Suppressor macrophage treated with lipopolysaccharide for 4 hours (primary cell): ENCODE measurements around the gene TTBK1.

Experiments
- DNase-seq: peaks from one replicate; pipeline ENCODE4 v3.0.0-alpha.2; 2020

TTBK1 gene

GRCh38 chr6:43256670-43257366 lies 13.5 kb downstream of the TTBK1 start:
- DNase-seq: no peak

GRCh38 chr6:43257367-43258145 lies 14.3 kb downstream of the TTBK1 start:
- peak; percentile 24 for DNase-seq

DNA sequence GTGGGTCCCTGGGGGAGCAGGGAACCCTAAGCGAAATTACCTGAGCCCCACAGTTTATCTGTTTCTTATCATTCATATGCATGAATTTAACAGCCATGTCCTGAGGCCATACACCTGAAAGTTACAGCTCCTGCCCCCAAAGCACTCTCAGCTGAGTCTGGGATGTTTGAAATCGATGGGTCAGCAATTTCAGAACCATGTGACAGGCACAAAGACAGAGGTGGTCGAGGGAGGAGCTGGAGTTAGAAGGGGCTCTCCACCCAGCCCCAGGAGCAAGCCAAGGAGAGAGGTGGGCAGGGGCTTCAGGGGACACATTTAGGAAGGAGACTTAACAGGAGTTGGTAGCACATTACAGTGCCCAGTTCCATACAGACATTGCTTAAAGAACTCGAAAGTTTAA lies 14.9 kb downstream of the TTBK1 start:
- DNase-seq: no peak

DNA sequence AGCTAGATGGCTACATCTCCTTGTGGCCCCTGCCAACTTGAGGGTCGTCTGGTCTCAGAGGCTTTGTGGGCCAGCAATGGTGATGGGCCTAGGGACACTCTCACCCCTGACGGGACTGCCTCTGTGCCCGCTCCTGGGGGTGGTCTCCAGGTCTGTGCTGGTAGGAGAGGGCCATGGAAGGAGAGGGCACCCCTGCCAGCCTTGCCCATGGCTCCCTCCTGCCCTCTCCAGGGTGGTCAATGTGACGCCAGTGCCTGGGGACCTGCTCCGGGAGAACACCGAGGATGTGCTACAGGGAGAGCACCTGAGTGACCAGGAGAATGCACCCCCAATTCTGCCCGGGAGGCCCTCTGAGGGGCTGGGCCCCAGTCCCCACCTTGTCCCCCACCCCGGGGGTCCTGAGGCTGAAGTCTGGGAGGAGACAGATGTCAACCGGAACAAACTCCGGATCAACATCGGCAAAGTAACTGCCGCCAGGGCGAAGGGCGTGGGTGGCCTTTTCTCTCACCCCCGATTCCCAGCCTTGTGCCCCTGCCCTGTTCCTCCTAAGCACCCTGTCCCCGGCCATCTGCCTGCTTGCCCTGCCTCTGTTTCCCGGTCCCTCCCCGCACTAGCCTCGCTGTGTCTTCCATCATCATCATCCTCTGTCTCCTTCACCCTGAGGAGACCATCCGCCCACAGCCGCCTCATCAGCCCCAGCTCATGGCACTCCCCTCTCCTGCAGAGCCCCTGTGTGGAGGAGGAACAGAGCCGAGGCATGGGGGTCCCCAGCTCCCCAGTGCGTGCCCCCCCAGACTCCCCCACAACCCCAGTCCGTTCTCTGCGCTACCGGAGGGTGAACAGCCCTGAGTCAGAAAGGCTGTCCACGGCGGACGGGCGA lies 15.8 kb downstream of the TTBK1 start:
- no peak for DNase-seq

DNA sequence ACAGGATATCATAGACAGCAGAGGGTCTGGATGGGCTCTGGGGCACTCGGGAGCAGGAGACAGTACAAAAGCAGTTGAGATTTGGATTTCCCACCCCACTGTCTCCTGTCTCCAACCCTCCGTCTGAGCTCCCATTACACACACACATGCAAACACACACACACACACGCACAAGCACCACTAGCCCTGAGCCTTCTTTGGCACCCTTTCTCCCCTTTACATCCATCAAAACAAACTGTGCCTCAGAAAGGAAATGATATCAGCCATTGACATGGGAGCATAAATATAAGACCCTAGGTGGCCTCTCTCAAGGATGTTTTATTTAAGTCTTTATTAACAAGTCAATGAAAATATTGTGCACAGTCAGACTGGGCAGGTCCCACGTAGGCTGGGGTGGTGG lies 17.5 kb downstream of the TTBK1 start:
- no peak for DNase-seq

DNA sequence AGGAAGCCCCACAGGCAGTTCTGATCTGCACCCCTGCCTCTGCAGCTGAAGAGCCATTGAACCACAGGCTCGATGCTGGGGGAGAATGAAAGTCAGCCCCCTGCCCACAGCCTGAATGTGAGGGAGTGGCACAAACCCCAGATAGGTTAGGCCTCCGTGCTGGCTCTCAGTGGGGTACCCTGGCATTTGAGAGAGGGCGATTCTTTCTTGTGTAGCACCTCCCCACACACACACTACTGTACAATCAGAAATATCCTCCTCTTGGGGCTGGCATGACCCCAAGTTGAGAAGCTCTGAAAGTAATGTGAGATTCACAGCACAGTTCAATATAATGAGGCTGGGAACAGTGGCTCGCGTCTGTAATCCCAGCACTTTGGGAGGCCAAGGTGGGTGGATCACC lies 17.9 kb downstream of the TTBK1 start:
- DNase-seq: no peak

DNA sequence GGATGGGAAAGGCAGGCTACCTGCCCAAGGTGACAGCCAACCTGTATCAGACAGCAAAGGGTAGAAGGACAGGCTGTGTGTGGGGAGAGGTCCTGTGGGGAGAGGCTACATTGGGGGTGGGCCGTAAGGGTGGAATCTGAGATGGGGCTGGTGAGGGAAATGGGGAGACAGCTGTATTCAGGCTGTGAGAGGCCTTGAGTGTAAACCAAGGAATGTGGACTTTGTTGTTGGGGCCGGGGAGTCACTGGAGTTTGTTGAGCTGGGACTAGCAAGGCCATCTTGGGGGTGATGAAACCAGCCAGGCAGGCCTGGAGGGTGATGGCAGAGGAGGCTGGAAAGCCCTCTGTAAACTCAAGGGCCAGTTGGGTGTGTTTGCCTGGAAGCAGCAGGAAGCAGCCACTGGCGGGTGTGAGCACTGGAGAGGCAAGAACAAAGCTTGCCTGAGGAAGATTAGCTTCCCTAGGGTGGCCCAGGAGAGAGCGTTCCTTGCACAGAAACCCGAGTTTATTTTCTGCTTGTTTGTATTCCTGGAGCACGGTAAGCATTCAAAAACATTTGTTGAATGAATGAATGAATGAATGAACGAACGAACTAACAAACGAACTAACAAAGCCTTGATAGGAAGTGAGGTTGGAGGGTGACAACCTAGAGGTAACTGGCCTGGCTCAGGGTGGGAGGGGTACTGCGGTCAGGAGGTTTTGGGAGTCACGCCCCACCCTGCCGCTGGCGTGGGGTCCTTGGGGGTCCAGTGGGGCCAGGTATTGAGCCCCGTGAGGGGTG lies 18.9 kb downstream of the TTBK1 start:
- no peak for DNase-seq

- no peak for DNase-seq
Measured at GRCh38 chr6:43262780-43263313, 19.6 kb downstream of the TTBK1 start.

DNA sequence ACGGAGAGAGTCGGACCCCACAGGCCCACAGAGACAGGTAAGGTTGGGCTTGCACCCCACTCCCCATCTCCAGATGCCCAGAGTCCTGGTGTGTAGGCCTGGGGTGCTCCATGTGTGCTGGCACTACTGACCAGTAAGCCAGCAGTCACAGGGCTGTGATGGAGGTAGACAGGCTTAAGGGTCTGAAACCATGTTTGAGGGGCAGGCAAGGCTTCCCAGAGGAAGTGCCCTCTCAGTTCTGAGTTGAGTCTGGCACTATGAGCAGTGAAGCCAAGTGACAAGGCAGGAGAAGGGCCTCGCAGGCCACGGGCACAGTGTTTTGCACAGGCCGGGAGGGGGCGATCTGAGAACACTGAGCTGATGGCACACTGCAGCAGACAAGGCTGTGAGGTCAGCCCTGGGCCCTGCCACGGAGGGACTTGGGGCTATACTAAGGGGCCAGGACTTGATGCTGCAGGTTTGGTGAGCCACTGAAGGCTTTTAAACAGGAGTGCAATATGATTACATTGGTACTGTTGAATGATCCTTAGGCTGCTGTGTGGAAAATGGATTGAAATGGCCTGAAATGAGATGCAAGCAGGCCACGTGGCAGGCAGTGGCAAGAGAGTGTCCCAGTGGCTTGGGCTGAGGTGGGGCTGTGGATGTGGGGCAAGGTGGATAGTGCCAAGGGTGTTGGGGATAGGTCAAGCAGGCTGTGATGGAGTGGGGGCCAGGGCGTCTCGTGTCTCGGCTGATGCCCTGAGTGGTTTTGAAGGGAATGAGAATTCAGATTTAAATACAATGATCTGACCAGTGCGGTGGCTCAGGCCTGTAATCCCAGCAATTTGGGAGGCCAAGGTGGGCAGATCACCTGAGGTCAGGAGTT lies 20.3 kb downstream of the TTBK1 start:
- DNase-seq: peak; percentile 88

GRCh38 chr6:43264599-43265145 lies 21.4 kb downstream of the TTBK1 start:
- DNase-seq: peak; percentile 23

- no peak for DNase-seq
Measured at GRCh38 chr6:43265564-43265963, 22.3 kb downstream of the TTBK1 start.

DNA sequence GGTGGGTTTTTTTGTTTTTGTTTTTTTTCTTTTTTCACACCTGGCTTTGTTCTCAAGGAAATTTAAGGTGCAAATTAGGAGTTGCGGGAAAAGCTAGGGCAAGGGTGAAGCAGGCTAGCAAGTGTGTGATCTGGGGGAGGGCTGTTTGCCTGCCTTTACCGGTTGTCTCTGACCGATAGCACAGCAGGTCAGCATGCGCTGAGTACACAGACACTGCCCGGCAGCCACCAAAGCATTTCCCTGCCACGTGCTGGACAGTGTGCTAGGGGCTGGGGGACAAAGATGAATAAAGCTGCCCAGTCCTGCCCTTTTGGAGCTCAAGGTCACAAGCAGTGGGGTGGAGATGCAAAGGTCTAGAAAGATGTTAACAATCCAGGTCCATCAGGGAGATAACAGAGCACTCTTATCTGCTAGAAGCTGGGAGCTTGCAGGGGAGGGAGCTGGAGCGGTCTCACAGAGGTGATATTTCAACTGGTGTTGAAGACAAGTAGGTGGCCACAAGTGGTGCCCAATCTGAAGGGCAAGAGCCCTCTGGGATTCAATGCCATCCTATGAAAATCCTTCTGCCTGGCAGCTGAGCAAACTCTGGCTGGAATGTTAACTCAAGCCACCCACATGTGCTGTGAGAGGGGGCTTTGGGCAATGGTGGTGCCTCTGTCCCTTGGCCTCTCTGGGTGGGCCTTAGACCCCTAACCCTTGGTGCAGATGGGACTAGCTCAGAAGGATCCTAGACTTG lies 24.5 kb downstream of the TTBK1 start:
- DNase-seq: no peak

DNA sequence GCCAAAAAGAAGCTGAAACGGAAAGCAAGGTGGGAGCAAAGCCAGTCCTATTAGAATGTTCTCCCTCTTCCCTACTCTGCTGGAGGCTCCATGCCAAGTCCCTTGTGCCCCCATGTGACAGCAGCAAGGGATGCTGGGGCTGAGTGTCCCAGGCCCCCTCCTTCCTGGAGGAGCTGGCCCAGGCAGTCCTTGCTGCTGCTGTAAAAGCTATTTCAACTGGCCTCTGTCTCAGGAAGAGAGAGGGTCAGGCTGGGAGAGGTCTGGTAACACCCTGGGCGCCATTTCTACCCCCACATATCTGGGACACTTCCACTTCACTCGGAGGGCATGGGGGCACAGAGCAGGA lies 25.0 kb downstream of the TTBK1 start:
- no peak for DNase-seq

DNA sequence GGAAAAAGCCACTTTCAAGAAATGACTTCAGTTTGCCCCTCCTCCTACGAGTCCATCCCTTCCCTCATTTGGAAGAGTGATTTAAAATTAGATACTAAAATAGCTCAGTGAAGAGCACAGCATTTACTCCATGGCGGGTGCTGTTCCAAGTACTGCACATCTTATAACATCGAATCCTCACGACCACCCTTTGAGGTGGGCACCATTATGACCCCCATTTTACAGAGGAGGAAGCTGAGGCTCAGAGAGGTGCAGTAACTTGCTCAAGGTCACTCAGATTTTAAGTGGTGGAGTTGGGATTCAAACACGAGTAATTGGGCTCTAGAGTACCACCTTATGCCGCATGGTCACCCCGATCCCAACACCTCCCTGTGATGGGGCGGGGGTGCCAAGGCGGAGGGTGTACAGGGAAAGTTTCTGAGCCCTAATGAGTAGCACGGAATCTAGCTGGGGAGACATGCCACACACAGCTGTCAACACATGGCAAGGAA lies 25.5 kb downstream of the TTBK1 start:
- DNase-seq: no peak

GRCh38 chr6:43269273-43270007 lies 26.2 kb downstream of the TTBK1 start:
- DNase-seq: peak; percentile 18

- no peak for DNase-seq
Measured at GRCh38 chr6:43271103-43271815, 28.0 kb downstream of the TTBK1 start.

- no peak for DNase-seq
Measured at GRCh38 chr6:43271944-43272343, 28.7 kb downstream of the TTBK1 start.

- no peak for DNase-seq
Measured at GRCh38 chr6:43273707-43274106, 30.4 kb downstream of the TTBK1 start.
